NCI-H1105 (cell line): ENCODE measurements around the gene RIOK2.
A peak's percentile ranks its signal among the peaks of the same experiment; 100 is the strongest.
"Not testable (repeated sequence)": the region's sequence is repeated elsewhere in the genome, so short reads cannot be mapped to it uniquely, and the experiment has no call there.

Experiments used
- DNase-seq: peaks from one replicate; lab custom pipeline; 2025; lab: John Stamatoyannopoulos, UW

The RIOK2 gene

DNA sequence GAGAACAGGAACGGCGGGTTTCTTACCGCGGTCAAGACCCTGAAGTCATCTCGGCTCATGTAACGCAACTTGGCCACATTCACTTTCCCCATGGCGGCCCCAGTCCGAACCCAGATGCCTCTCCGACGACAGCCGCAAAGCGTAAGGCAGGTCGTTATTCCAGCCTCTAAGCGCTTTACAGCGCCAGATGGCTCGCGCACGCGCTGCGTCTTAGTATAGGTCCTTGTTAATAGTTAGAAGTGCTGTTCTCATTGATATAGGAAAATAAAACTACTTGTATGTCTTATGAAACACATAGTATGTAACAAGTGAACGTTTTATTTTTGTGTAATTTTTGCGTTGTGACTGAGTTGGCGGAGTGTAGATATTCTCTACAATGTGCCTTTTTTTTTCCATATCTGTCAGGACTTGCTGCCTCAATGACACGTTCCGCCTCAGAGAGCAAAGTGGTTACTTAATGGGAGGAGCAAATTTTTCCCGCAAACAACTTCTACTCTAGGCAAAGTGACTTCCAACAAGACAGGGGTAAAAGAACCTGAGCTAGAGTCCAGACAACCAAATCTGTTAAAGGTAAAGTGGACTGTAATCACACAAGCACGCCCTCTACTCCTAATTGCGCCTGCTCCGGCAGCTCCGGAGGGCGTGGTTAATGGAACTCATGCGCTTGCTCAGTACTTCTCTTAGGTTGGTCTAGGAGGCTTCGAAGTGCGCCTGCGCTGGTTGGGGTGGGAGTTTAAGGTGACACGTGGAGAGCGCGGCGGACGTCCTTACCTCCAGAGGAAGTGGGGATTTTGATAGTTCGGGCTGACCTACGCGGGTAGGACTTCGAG is at the start of gene RIOK2:
RIOK2 (minus strand) TSS at position 148 of the 830 bp plus-strand sequence; CDS start at position 92, 56 bp downstream.
- peak; percentile 76 for DNase-seq

- peak; percentile 8 for DNase-seq
Observed at GRCh38 chr5:97231025-97231636, 48.1 kb upstream of the RIOK2 start.

GRCh38 chr5:97229688-97230285 is 46.7 kb upstream of the RIOK2 start:
- no peak for DNase-seq

DNA sequence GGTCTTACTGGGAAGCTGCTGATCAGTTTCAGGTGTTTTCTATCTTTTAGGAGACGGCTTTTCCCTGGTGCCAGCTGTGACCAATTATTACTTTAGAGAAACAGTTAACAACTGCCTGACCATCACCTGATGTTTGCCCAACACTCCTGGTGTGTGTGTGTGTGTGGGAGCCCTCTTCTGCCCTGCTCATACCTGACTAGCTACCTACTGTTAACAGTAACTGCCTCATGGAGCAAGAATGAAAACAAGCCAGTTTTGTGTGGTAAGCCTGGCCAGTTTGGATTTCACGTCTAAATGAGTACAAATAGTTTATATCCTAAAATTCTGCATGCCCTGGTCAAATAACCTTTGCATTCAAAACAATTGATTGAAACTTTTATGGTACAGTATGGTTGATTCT is 46.1 kb upstream of the RIOK2 start:
- DNase-seq = no peak

DNA sequence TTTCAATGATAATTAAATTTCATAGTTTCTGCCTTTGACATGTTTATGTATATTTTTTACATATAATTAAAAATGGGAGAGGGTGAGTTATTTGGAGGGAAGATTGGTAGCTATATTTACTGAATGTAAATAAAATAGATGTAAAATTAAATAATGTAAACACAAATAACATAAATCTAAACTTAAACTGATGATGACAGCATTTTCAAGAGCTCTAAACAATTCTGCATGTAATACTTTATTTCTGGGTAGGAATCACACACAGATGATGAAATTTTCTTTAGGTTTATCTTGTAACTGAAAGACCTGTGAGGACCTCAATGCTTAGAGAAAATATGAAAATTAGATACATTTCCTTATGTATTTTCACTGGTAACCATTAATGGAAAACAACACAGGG is 42.2 kb upstream of the RIOK2 start:
- no peak for DNase-seq

GRCh38 chr5:97224112-97224750 is 41.2 kb upstream of the RIOK2 start:
- DNase-seq = no peak

DNA sequence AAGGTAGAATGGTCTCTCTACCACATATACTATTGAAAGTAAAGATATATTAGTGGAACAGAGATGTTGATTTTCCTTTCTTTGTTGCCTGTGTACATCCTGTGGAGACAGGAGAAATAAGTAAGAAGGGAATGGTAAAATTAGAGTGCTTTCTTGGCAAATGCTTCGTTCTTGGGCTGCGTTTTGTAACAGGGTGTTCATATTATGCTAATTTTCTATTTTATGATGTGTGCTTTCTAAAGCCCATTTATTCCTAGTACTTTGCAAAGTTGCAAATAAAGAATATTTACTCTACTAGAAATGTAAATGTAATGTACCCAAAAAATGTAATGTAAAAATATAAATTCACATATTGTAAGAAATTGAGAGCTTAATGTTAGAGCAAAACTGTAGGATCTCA is 40.5 kb upstream of the RIOK2 start:
- DNase-seq = no peak

- DNase-seq = no peak
Observed at GRCh38 chr5:97209343-97209742, 26.3 kb upstream of the RIOK2 start.

- DNase-seq = no peak
Observed at GRCh38 chr5:97208714-97209113, 25.7 kb upstream of the RIOK2 start.

DNA sequence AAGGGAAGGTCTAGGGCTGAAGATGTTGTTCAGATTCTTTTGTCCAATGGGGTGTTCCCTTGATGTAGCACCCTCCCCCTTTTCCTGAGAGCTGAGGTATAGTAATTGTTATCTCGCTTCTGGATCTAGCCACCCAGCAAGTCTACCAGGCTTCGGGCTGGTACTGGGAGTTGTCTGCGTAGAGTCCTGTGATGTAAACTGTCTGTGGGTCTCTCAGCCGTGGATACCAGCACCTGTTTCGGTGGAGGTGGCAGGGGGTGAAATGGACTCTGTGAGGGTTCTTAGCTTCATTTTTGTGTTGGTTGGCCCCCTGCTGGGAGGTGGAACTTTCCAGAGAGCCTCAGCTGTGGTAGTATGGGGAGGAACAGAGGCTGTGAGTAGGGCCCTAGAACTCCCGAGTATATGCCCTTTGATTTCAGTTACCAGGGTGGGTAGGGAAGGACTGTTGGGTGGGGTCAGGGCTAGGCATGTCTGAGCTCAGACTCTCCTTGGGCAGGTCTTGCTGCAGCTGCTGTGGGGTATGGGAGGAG is 25.2 kb upstream of the RIOK2 start:
- DNase-seq = no peak

DNA sequence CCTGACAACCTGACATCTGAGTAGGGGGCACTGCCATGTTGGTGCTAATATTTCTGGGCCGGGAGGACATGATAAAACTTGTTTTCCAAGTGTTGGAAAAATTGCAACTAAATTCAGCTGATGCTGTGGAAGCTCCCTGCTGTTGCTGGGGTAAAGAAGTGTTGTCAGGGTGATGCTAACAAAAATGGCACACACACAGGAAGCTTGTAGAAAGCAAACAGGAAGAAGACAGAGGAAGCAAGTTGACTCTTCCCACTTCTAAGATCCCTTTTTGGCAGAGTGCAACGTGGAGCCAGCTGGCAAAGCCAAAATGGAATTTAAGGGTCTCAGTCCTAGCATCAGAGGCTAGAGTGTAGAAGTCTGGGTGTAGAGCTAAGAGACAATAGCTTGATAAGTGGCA is 11.3 kb upstream of the RIOK2 start:
- DNase-seq = no peak

DNA sequence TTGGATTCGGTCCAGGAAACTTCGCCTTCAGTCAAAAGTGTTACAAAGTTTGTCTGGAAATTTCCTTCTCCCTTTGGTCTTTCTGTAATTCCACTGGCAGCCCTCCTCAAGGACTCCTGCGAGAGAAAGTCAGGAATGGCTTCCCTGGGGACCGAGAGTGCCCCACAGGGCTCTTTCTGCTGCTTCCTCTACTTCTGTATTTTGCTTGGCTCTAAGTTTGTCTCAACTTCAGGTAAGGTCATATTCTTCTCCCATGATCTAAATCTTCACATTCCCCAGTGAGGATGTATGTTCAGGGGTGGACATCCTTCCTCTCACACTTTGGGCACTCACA is 10.3 kb upstream of the RIOK2 start:
- no peak for DNase-seq

DNA sequence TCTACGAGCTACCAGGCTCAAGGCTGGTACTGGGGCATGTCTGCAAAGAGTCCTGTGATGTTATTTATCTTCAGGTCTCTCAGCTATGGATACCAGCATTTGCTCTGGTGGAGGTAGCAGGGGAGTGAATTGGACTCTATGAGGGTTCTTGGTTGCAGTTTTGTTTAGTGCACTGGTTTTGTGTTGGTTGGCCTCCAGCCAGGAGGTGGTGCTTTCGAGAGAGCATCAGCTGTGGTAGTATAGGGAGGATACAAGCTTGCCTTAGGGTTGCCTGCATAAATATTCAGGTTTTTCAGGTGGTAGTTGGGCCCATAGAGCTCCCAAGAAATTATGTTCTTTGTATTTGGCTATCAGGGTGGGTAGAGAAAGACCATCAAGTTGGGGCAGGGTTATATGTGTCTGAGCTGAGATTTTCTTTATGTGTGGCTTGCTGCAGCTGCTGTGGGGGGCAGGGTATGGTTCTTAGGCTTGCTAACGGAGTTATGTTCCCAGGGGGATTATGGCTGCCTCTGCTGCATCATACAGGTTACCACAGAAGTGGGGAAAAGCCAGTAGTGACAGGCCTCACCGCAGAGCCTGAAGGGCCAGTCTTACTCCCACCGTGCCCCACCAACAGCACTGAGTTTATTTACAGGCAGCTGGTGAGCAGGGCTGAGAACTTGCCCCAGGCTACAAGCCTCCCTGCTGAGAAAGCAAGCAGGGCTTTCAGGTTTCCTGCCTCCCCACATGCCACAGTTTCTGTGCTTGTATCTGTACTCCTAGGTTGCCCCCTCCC is 9.7 kb upstream of the RIOK2 start:
- no peak for DNase-seq

DNA sequence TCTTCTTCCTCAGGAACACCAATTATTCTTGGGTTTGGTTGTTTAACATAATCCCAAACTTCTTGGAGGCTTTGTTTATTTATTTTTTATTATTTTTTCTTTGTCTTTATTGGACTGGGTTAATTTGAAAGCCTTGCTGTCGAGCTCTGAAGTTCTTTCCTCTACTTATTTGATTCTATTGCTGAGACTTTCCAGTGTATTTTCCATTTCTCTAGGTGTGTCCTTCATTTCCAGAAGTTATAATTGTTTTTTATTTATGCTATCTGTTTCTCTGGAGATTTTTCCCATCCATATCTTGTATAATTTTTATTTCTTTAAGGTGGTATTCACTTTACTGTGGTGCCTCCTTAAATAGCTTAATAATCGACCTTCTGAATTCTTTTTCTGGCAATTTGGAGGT is 8.8 kb upstream of the RIOK2 start:
- no peak for DNase-seq

DNA sequence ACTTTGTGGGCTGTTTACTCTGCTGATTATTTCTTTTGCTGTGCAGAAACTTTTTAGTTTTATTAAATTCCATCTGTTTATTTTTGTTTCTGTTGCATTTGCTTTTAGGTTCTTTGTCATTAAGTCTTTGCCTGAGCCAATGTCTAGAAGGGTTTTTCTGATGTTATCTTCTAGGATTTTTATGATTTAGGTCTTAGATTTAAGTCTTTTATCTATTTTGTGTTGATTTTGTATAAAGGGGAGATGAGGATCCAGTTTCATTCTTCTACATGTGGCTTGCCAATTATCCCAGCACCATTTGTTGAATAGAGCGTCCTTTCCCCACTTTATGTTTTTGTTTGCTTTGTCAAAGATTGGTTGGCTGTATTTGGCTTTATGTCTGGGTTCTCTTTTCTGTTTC is 6.5 kb upstream of the RIOK2 start:
- not testable (repeated sequence) for DNase-seq

GRCh38 chr5:97183930-97184213 is 825 bp upstream of the RIOK2 start:
- no peak for DNase-seq

GRCh38 chr5:97182571-97183099 is 412 bp downstream of the RIOK2 start:
- no peak for DNase-seq

DNA sequence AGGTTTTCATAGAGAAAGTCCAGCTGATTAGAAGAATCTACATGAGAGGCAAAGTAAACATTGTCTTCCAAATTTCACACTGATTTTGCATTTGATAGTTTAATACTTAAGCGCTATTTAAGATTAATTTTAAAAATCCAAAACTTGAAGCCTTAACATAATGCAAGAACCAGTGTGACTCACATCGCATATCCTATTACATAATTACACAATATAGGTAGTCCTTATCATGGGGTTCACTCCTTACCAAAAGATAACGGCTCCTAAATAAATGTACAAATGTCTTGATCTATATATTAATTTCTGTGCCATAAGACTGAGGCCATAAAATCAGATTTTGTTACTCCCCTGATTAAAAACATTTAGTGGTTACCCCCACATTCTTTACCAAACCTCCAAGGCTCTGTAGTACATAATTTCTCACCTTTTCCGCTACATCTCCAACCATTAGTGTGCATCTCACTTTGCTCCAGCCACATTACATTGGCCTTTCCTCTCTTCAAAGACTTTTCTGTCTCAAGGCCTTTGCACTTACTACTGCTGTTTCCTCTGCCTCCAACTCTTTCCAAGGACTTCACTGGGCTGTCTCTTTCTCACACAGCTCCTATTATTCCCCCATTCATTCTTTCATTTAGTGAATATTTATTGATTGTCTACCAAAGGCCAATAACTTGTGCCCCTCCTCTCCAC is 1.0 kb downstream of the RIOK2 start:
- no peak for DNase-seq

GRCh38 chr5:97179457-97179856 is 3.6 kb downstream of the RIOK2 start:
- DNase-seq = not testable (repeated sequence)

GRCh38 chr5:97172227-97172626 is 10.8 kb downstream of the RIOK2 start:
- DNase-seq = no peak

GRCh38 chr5:97171703-97172102 is 11.3 kb downstream of the RIOK2 start:
- no peak for DNase-seq
